Colonic mucosa (tissue), 4 donors: ENCODE results near the gene GLIS2. TPM values are rescaled to one million over a fixed set of nuclear protein-coding genes. Genes with fewer than 3 reads are reported as not detected.
A peak's percentile ranks its signal among the peaks of the same experiment; 100 is the strongest.

Source experiments
- DNase-seq: peaks from one replicate; pipeline ENCODE4 v3.0.0-alpha.2; 2020
- H3K27ac ChIP-seq: fragments of 200-600 bp; one replicate; pipeline ENCODE4 v1.8.0; 2021
- H3K27me3 ChIP-seq: fragments of 200-600 bp; one replicate; pipeline ENCODE4 v1.8.0; 2021
- H3K36me3 ChIP-seq: fragments of 200-600 bp; one replicate; pipeline ENCODE4 v1.8.0; 2021
- H3K4me1 ChIP-seq: fragments of 200-600 bp; one replicate; pipeline ENCODE4 v1.8.0; 2021; ENCODE audit warnings: mild to moderate bottlenecking
- H3K4me3 ChIP-seq: fragments of 200-600 bp; one replicate; pipeline ENCODE4 v1.8.0; 2021
- H3K9ac ChIP-seq, 2 donors: one replicate each; pipeline ENCODE4 v1.7.0; 2013; ENCODE audit warnings: control low read depth in 2 of 2, low read depth in 2 of 2, low read length in 2 of 2
- H3K9me3 ChIP-seq: fragments of 200-600 bp; one replicate; pipeline ENCODE4 v1.8.0; 2021
- intact Hi-C: fragments of 100-400 bp; cut with DNase I; formaldehyde crosslinking; loops from one replicate; pipeline ENCODE4 v1.14.1; 2022
- total RNA-seq, 2 donors: library from RNA; stranded (reverse); fragmentation: NEBNext Ultra II Directional in 1 of 2; extraction: Animal tissue kit (Norgen Biotek cat#: 25700) in 1 of 2; gene quantifications; one replicate each; pipeline ENCODE4 v1.2.1, GENCODE V29; 2021
- TF ChIP-seq, protein P1 (sequence below): fragments of 200-600 bp; IDR thresholded peaks from one replicate; pipeline ENCODE4 v1.8.0; 2022; ENCODE audit warnings: antibody characterized with exemption, mild to moderate bottlenecking
- donor health status: healthy.
- donor health status: DM: no; HTN: no; CAD: no.
- donor health status: DM: no; HTN: no; CAD: no.

GLIS2 gene
- total RNA-seq, 2 donors from 2014 or later = 0.89 to 4.1 TPM

DNA sequence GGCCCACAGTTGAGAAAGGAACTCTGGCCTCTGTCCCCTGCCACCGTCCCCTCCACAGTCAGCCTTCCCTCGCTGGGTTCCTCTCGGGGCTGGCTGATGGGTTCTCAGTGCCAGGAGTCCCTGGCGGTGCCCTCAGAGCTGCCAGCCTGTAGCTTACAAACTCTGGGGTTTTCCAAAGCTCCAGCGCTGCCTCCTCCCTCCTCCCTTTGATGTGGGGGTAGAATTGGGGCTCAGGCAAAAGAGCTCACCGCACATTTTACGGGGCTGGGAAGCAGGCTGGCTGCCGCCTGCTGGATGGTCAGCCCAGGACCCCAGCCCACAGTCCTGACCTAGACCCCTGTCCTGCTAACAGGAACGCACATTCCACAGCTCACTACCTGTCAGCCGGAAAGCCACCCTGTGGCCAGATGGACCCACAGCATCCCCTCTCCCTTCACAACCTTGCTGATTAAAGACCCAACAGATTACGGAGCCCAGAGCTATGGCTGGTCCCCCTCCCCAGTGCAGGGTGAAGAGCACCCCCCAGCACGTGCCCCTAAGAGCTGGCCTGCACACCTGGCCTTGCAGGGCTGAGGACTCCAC, 61.8 kb downstream of the GLIS2 start:
- DNase-seq = no peak
- H3K4me1 ChIP-seq = no peaks in the 10 kb centered on the region
- intact Hi-C loops = no loop called here

DNA sequence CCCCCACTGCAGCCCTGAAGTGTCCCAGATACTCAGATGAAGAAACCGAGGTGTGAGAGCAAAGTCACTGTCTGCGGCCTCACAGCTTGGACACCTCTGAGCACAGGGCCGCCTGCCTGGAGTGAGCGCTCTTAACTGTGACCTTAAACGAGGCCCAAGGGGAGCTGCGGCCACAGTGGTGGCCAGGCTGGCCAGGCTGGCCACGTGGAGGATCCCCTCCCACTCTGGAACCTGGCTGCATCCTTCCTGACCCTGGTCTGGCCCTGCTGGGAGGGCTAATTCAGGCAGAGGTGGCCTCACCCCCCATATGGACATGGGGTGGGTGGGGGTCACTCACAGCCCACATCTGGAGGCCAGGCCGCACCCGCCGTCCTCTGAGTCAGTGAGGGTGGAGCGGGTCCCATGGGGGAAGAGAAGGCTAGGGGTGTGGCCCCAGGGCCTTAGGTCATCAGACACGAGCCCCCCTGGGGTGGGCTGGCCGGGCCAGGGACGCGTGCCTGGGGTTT, 62.3 kb downstream of the GLIS2 start:
- intact Hi-C loops = no loop called here
- DNase-seq = no peak
- no peaks in the 10 kb centered on the region for H3K36me3 ChIP-seq
- H3K9me3 ChIP-seq = no peaks in the 10 kb centered on the region
- H3K4me1 ChIP-seq = no peaks in the 10 kb centered on the region
- no peak overlapping the region for H3K4me3 ChIP-seq
- peak overlapping the region in 1 of 2 donors; percentile 26 for H3K9ac ChIP-seq
- H3K27me3 ChIP-seq = no peaks in the 10 kb centered on the region
- TF ChIP-seq, protein P1, sequence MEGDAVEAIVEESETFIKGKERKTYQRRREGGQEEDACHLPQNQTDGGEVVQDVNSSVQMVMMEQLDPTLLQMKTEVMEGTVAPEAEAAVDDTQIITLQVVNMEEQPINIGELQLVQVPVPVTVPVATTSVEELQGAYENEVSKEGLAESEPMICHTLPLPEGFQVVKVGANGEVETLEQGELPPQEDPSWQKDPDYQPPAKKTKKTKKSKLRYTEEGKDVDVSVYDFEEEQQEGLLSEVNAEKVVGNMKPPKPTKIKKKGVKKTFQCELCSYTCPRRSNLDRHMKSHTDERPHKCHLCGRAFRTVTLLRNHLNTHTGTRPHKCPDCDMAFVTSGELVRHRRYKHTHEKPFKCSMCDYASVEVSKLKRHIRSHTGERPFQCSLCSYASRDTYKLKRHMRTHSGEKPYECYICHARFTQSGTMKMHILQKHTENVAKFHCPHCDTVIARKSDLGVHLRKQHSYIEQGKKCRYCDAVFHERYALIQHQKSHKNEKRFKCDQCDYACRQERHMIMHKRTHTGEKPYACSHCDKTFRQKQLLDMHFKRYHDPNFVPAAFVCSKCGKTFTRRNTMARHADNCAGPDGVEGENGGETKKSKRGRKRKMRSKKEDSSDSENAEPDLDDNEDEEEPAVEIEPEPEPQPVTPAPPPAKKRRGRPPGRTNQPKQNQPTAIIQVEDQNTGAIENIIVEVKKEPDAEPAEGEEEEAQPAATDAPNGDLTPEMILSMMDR = no peak
- no peak overlapping the region for H3K27ac ChIP-seq

More for the DNA sequence above, 61.8 kb downstream of the GLIS2 start:
- no peak overlapping the region for H3K9ac ChIP-seq
- TF ChIP-seq, protein P1 = no peak
- H3K27me3 ChIP-seq = no peaks in the 10 kb centered on the region
- no peaks in the 10 kb centered on the region for H3K9me3 ChIP-seq
- no peaks in the 10 kb centered on the region for H3K36me3 ChIP-seq
- H3K4me3 ChIP-seq = no peak overlapping the region
- H3K27ac ChIP-seq = no peak overlapping the region

DNA sequence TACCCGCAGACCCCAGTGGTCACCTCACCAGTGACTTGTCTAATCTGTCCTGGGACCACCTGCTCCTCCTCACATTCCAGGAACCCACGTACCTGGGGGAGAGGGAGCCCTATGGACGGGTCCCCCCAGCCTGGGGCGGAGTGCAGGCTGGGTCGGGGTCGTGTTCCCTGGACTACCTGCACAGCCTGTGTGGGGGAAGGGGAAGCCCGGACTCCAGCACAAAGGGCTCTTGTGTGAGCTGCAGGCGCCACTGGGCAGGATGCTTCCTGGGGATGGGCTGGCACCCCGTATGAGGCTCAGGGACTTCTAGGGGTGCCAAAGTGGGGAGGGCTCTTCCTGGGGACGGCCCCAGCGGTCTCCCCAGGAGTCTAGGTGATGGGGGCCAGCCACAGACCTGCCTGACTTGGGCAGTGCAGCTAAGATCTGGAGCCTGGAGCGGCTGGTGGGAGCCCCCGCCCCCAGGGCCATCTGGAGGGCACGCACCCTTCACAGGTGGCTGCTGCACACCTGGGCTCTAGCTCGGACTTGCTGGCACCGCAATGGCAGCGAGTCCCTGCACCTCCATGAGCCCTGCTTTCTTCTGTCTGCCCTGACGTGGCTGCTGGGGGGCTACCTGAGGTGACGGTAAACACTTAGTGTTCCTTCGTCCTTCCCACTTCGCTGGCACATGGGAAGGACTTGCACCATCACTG, 63.3 kb downstream of the GLIS2 start:
- Histone ChIP-seq H3K4me1 (no peaks in the 10 kb centered on the region), H3K27ac (no peak overlapping the region), H3K36me3 (no peaks in the 10 kb centered on the region), H3K27me3 (no peaks in the 10 kb centered on the region), H3K9ac (no peak overlapping the region), H3K9me3 (no peaks in the 10 kb centered on the region), H3K4me3 (no peak overlapping the region)
- no peak for DNase-seq
- intact Hi-C loops = no loop called here
- TF ChIP-seq, protein P1 = no peak

DNA sequence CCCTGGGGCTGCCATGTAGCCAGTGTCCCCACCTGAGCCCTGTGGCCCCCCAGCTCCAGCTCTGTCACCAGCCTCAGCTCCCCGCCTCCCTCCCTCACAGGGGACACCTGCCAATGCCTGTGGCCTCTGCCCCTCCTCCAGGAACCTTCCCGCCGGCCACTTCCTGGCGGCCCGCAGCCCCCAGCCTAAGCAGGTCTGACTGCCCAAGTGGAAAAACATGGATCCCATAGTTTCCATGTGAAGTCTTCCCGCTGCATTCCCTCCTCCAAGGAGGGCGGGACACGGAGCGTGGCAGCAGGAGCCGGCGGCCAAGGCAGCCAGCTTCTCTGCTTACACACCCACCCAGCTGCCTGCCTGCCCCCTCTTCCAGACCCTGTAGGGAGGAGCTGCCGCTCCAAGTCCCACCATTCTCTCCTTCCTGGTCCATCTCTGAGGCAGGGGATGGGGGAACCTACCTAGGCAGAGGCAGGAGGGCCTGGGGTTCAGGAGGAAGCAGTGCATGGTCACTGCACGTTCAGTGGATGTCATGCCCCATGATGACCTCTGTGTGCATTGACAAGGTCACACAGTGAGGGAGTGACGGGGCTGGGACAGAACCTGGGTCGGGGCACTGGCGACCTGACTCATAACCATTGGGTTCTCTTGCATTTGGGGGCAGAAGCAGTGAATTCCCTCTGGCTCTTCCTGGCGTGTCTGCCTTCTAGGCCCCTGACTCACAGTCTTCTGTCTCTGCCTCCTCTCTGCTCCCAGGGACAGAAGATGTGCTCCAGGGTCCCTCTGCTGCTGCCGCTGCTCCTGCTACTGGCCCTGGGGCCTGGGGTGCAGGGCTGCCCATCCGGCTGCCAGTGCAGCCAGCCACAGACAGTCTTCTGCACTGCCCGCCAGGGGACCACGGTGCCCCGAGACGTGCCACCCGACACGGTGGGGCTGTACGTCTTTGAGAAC, 64.5 kb downstream of the GLIS2 start:
- H3K4me1 ChIP-seq = no peaks in the 10 kb centered on the region
- intact Hi-C loops = no loop called here

More for the DNA sequence above, 64.5 kb downstream of the GLIS2 start:
- Histone ChIP-seq H3K27ac (no peak overlapping the region), H3K27me3 (no peaks in the 10 kb centered on the region), H3K36me3 (no peaks in the 10 kb centered on the region), H3K9me3 (no peaks in the 10 kb centered on the region), H3K4me3 (no peak overlapping the region), H3K9ac (no peak overlapping the region)
- TF ChIP-seq, protein P1 = no peak
- DNase-seq = no peak
